ENCODE measurements around the gene JPH3. TPM values are rescaled to one million over a fixed set of nuclear protein-coding genes. Genes with fewer than 3 reads are reported as not detected.

JPH3 gene
- polyA plus RNA-seq, 1 donor from 2014 or later, result 22.2 TPM

GRCh38 chr16:87569601-87570571, 32.4 kb upstream of the JPH3 start:
- no peak overlapping the region for H3K4me2 ChIP-seq (ENCODE audit: low read length)
- no peak overlapping the region for H3K4me3 ChIP-seq (ENCODE audit: low read length)
- H3F3A ChIP-seq (ENCODE audit: insufficient read depth, low read length, poor library complexity, severe bottlenecking), result no peaks in the 10 kb centered on the region
- no peak overlapping the region for H2AFZ ChIP-seq (ENCODE audit: low read depth, low read length)
- no peaks in the 10 kb centered on the region for H4K20me1 ChIP-seq (ENCODE audit: insufficient read depth)
- H3K36me3 ChIP-seq (ENCODE audit: insufficient read depth, low read length), result no peaks in the 10 kb centered on the region
- no peaks in the 10 kb centered on the region for H3K79me2 ChIP-seq (replicated peaks; ENCODE audit: insufficient read depth, low read length)
- H3K9me2 ChIP-seq (ENCODE audit: insufficient read depth, low read length), result no peaks in the 10 kb centered on the region
- H3K9me3 ChIP-seq (ENCODE audit: low read length), result no peaks in the 10 kb centered on the region
- H3K27me3 ChIP-seq (ENCODE audit: insufficient read depth, low read depth, low read length), result no peaks in the 10 kb centered on the region
- no peak overlapping the region for H3K9ac ChIP-seq (ENCODE audit: low read length)
- no peak overlapping the region for H3K27ac ChIP-seq (ENCODE audit: low read length)
- TF ChIP-seq EP300 (conservative IDR thresholded peaks at IDR 0.05; ENCODE audit: poor library complexity, severe bottlenecking) (no peak), TAF1 (IDR thresholded peaks at IDR 0.05; ENCODE audit: low read depth) (no peak), POLR2AphosphoS5 (IDR thresholded peaks at IDR 0.05) (no peak), EZH2 (IDR thresholded peaks at IDR 0.05; ENCODE audit: borderline replicate concordance, insufficient read depth, low read length, poor library complexity, severe bottlenecking) (no peak)

- no peaks in the 10 kb centered on the region for H3K9me2 ChIP-seq (ENCODE audit: insufficient read depth, low read length)
- no peaks in the 10 kb centered on the region for H3K9me3 ChIP-seq (ENCODE audit: low read length)
- no peak for TF ChIP-seq RAD21 (conservative IDR thresholded peaks at IDR 0.05)
- no peak for TF ChIP-seq SMC3 (conservative IDR thresholded peaks at IDR 0.05; ENCODE audit: poor library complexity)
- TF ChIP-seq EZH2 (IDR thresholded peaks at IDR 0.05; ENCODE audit: borderline replicate concordance, insufficient read depth, low read length, poor library complexity, severe bottlenecking), result no peak
- TF ChIP-seq CTCF (IDR thresholded peaks at IDR 0.05; ENCODE audit: poor library complexity, severe bottlenecking), result no peak
- no peak for TF ChIP-seq REST (IDR thresholded peaks at IDR 0.05; ENCODE audit: borderline replicate concordance)
- TF ChIP-seq MXI1 (conservative IDR thresholded peaks at IDR 0.05; ENCODE audit: poor library complexity, severe bottlenecking), result no peak
- TF ChIP-seq EP300 (conservative IDR thresholded peaks at IDR 0.05; ENCODE audit: poor library complexity, severe bottlenecking), result no peak
- H3K27ac ChIP-seq (ENCODE audit: low read length), result no peak overlapping the region
- no peak overlapping the region for H2AFZ ChIP-seq (ENCODE audit: low read depth, low read length)
- H3F3A ChIP-seq (ENCODE audit: insufficient read depth, low read length, poor library complexity, severe bottlenecking), result no peaks in the 10 kb centered on the region
- H4K20me1 ChIP-seq (ENCODE audit: insufficient read depth), result no peaks in the 10 kb centered on the region
- H3K36me3 ChIP-seq (ENCODE audit: insufficient read depth, low read length), result no peaks in the 10 kb centered on the region
- no peak overlapping the region for H3K4me3 ChIP-seq (ENCODE audit: low read length)
- no peaks in the 10 kb centered on the region for H3K79me2 ChIP-seq (replicated peaks; ENCODE audit: insufficient read depth, low read length)
- H3K4me2 ChIP-seq (ENCODE audit: low read length), result no peak overlapping the region
- no peak overlapping the region for H3K9ac ChIP-seq (ENCODE audit: low read length)
- H3K27me3 ChIP-seq (ENCODE audit: insufficient read depth, low read depth, low read length), result no peaks in the 10 kb centered on the region
Measured at GRCh38 chr16:87570572-87570937, 31.8 kb upstream of the JPH3 start.
